Inflammatory macrophage treated with lipopolysaccharide for 1 hour (primary cell): ENCODE results near the gene BBS1.
A peak's percentile ranks its signal among the peaks of the same experiment; 100 is the strongest.
"Not testable (repeated sequence)": the region's sequence is repeated elsewhere in the genome, so short reads cannot be mapped to it uniquely, and the experiment has no call there.

Source experiments
- DNase-seq, 2 donors: peaks; one replicate each; pipeline ENCODE4 v3.0.0-alpha.2; 2020 to 2022

Gene BBS1

DNA sequence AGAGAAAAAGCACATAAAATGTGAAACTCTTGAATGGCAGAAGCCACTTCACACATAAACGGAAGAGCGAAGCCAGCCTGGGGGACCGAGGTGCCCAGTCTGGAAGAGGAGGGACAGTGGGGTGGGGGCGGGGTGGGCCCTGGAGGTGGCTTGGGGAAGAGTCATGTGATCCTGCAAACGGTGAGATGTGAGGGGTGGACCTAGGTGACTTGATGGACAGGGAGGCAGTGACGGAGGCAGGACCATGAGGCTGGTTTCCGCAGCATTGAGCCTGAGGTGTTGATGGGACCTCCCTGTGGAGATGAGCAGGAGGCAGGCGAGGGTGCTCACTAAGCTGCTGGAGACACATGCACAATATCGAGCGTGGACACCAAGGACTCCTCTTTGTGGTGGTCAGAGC is 18.6 kb downstream of the BBS1 start:
- DNase-seq, result no peak

DNA sequence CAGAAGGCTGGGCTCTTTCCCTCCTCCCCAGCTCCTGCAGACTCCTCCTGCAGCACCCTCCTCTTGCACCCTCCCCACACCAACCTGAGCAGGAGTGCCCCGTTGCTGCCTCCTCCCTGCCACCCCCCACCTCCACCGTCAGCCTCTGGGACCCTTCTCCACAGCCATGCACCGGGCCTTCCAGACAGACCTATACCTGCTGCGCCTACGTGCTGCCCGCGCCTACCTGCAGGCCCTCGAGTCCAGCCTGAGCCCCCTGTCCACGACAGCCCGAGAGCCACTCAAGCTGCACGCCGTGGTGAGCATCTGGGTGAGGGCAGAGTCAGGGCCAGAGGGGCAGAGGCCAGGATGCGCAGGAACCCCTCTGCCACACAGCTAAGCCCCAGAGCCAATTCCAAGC is 19.2 kb downstream of the BBS1 start:
- no peak for DNase-seq

DNA sequence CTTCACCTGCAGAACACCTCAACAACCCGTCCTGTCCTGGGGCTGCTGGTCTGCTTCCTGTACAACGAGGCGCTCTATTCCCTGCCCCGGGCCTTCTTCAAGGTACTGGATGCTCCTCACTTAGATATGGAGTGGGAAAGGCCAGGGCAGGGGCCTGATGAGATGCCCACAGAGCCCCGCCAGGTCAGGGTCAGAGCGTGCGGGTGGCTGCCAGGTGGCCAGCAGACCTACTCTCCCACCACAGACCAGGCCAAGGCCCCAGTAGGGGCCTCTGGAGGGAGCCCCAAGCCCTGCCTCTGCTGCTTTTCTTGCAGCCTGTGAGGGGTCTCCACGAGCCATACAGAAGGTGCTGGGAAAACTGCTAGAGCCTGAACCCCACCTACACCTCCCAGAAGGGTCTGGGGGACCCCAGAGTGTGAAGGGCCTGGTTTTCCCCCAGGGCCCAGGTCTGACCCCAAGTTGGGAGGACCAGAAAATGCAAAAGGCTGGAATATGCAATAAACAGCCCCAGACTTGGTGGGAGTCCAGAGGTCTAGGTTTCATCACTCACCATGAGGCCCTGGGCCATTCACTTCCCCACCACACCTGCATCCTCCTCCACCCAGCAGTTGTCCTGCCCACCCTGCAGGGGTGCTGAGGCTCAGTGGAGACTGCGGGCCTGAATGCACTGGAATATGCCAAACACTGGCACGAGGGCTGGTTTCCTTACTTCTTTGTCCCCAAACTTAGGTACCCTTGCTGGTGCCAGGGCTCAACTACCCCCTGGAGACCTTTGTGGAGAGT is 20.7 kb downstream of the BBS1 start:
- DNase-seq, result no peak

DNA sequence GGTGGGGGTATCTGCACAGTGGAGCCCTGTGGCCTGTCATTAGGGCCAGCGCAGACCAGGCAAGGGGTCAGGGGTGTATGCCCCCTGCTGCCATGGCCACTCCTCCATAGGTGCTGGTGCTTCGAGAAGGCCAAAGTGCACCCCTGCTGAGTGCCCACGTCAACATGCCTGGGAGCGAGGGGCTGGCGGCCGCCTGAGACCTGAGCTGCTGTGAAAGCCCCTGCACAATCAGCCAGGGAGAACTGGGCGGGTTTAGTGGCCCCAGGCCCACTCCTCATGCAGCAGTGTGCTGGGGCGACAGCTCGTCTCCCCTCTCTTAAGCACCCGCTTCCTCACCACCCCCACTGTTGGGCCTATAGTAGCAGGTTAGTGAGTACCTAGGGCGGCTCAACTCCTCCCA is 21.4 kb downstream of the BBS1 start:
- no peak for DNase-seq

DNA sequence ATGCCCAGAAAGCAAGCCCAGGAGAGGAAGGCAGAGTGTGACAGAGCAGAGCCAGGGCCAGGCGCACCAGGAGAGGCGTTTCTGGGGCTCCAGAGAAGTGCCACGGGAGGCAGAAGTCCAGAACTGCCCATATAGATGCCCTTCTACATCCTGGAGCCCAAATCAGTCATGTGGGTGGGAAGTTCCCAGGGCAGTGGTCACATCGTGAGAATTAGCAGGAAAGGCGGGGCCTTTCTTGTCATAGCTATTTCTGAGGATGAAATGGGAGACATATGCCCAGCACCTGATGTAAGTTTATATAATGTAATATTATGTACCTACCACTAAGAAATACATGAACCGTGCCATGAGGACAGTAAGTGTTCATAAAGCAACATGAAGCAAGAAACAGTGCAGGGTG is 22.3 kb downstream of the BBS1 start:
- DNase-seq, result no peak

DNA sequence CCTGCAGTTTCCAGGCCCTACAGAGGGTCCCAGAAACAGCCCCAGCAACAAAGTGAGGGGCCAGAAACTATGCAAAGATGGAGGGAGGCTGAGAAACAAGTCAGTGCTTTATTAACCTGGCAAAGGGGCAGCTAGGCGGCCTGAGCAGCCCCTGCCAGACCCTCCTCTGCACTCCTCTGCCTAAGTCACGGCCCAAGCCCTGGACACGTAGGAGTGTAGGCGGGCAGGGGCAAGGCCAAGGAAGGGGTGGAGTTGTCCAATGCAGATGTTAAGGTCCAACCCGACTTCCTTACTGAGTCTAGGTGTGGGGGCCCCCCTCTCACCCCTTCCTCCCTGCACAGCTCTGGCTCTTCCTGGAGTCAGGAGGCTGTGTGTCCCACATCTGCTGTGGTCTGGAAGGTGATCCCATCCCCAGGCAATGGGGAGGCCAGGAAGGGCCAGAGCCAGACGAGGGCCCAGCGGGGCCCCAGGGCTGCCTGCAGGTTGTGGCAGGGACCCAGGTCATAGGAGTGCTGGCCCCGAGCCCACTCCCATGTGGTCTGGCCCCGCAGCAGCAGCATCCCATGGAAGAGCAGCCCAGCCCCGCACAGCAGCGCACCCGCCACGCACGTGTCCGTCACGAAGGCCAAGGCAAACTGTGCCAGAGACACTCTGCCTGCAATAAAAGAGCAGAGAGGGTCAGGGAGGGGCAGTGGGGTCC is 28.9 kb downstream of the BBS1 start:
- no peak for DNase-seq

DNA sequence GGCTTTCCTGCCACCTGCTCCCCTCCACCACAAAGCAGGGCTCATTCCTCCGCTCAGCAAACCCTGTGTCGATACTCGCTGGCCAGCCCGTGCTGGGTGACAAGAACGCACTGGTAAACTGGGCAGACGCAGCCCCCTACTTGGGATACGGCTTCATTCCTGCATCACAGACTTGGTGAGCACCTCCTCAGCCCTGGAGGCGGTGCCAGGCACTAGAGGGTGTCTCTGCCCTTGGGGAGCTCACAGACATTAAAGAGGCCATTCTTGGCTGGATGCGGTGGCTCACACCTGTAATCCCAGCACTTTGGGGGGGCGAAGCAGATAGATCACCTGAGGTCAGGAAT is 29.4 kb downstream of the BBS1 start:
- DNase-seq, result no peak

DNA sequence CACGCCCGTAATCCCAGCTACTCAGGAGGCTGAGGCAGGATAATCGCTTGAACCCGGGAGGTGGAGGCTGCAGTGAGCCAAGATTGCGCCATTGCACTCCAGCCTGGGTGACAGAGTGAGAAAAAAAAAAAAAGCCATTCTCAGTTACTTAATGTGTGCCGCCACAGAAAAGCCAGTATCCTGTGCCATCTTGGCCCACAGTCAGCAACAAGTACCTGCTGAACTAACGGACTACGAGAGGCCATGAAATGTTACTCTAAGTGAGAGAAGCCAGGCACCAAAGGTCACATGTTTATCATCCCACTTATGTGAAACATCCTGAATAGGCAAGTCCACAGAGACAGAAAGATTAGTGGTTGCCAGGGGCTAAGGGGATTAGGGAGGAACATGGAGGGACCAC is 30.2 kb downstream of the BBS1 start:
- DNase-seq, result not testable (repeated sequence)

DNA sequence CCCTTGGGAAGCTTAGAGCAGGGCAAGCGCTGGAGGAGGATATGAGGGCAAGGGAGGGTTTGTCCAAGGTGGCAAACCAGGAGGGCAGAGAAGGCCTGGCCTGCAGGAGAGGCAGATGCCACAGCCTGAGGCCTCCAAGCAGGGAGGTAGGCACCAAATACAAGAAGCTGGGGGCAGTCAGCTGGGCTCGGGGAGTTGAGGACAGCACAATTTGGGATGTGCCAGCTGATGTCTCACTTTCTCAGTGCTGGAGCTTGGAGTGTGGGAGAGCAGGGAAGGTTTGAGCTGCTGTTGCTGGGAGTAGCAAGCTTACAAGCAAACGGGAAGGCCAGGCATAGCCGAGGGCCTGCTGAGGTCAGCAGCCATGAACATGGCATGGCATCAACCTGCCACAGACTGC is 31.5 kb downstream of the BBS1 start:
- no peak for DNase-seq

DNA sequence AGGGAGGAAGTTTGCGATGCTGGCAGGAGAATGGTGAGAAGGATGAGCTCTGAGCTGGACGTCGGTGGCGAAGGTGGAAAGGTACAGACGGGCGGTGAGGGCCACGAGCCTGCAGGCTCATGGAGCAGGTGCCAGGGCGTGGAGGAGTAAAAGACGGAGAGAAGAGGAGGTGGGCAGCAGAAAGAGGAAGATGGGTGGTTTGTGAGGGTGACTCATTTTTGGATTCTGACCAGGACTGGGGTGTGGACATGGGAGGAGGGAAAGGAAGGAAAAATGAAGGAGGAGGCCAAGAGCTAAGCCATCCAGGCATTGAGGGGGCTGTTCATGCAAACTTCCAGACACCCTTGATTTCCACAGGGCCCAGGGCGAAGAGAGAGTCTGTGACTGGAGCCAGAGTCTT is 31.9 kb downstream of the BBS1 start:
- DNase-seq, result peak; percentile 24 to 33

DNA sequence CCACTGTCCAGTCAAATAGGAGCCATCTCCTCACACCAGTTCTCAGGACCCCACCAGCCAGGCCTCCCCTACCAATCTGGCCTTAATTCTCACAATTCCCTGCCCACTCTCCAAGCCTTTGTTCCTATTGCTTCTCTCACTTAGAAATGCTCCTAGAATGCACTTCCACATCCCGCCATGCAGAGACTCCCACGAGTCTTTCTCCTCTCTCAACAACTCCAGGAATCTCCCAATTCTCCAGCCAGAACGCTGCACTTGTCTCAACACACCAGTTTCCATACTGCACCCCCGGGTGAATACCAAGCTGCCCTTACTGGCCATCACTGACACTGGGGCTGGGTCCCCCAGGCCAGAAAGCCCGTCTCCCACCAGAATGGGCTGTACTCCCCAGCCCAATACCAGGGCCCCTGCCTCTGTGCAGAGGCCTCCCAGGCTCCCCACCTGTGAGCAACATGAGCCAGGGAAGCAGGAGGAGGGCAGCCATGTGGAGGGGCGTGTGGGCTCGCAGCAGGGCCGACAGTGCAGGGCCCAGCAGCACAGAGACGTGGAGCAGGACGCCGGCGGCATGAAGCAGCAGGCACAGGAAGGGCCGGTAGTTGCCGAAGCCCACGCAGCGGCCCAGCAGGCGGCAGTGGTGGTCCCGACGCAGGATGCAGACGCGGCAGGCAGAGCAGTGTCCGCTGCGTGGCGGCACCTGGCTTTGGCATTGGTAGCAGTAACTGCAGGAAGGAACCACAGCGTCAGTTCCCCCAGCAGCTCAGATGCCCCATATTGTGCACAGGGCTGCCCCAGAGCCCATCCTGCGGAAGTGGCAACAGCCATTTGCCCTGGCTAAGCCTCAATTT is 33.0 kb downstream of the BBS1 start:
- peak in 1 of 2 donors; percentile 8 for DNase-seq

DNA sequence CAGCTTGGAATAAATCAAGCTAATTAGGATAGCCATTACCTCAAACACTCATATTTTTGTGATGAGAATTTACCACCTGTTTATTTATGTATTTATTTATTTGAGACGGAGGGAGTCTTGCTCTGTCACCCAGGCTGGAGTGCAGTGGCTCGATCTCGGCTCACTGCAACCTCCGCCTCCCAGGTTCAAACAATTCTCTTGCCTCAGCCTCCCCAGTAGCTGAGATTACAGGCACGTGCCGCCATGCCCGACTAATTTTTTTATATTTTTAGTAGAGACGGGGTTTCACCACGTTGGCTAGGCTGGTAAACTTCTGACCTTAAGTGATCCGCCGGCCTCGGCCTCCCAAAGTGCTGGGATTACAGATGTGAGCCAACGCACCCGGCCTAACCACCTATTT is 34.5 kb downstream of the BBS1 start:
- not testable (repeated sequence) for DNase-seq

DNA sequence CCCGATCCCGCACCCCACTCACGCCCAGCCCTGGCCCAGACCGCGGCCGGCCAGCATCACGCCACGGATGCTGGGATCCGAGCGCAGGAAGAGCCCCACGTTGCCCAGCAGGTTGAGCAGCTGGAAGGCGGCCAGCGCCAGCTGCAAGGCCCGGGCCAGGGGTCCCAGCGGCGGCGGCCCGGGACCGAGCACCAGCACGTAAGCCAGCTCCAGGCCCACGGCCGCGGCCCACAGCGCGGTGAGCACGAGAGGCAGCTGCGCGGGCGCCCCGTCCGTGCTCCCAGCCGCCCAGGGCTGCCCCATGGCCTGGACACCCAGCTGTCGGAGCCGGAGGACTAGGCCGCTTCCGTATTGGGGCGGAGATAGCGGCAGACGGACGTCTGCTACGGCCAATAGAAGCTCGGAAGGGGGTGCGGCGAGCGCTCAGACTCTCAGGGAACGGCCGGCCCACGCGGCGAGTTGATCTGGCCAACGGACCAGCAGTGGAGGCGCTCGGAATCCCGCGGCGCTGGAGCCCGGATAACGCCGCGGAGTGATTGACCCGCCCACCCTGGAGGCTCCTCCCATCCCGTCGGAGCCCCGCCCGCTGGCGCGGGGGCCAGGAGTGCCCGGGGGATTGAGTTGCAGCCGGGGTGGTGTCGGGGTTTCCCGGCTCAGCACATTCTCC is 35.4 kb downstream of the BBS1 start, which contains the start of gene ZDHHC24:
ZDHHC24 (minus strand) TSS at position 348 of the 667 bp plus-strand sequence; CDS start at position 303, 45 bp downstream.
- peak; percentile 99 for DNase-seq

DNA sequence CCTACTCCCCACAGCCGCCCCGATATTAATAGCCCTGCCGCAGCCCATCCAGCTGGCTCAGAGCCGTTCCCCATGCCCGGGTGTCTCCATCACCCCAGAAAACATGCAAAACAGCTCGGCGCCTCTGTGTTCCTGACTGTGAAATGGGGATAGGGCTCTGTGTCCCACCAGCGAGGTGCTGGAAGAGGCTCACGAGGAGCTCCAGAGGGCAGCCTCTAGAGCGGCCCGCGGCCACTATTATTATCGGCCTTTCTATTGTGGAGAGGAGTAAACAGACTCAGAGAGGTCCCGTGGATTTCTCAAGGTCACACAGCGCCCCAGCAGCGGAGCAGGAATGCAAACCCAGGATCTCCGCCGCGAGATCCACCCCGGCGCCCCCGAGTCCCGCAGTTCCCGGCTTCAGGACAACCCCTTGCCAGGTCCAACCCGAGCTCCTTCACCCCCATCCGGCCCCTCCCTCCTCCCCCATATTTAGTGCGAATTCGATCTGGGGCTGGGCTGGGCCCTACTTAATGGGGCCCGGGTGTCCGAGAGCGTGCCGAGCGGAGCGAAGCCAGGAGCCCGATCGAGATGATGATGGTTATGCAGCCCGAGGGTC is 36.0 kb downstream of the BBS1 start, which contains the start of gene ACTN3:
ACTN3 (plus strand) TSS at position 536 of the 598 bp plus-strand sequence; CDS start at position 571, 35 bp downstream.
- DNase-seq, result no peak

DNA sequence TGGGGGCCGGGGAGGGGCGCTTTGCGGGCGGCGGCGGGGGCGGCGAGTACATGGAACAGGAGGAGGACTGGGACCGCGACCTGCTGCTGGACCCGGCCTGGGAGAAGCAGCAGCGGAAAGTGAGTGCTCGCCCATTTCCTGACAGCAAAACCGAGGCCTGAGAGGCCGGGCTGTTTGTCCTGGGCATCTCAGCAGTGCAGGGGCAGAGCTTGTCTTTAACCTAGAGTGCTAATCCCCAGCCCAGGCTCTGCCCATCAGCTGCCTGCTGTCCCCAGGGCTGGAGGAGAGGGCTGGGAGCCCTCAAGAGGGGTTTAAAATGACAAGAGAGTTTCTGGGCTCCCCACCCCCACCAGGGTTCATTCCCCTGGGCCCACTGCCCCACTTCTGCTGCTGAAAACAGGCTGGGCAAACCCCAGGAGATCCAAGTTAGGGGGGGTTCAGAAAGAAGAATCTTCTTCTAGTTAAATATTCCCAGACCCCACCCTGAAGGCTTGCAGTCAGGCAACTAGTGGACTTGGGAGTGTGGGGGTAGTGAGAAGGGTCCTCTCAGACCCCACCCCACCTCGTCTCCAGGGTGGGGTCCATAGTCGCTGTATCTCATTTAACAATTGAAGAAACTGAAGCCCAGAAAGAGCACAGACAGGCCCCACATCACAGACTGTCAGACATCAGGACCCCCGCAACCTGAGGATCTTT is 36.7 kb downstream of the BBS1 start:
- DNase-seq, result no peak

DNA sequence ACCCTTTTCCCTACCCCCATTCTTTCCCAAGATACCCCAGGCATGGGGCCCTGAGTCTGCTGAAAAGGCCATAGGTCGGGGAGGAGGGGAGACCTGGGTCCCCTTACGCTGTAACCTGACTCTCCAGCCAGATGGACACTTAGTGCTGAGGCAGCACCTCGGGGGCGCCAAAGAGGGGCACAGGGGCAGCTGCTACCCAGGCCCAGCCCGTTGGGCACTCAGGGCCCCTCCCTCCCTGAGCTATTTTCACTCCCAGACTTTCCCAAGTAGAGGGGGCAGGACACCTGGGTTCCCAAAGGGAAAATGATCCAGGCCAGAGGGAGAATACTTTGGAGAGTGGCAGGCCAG is 37.2 kb downstream of the BBS1 start:
- DNase-seq, result no peak

DNA sequence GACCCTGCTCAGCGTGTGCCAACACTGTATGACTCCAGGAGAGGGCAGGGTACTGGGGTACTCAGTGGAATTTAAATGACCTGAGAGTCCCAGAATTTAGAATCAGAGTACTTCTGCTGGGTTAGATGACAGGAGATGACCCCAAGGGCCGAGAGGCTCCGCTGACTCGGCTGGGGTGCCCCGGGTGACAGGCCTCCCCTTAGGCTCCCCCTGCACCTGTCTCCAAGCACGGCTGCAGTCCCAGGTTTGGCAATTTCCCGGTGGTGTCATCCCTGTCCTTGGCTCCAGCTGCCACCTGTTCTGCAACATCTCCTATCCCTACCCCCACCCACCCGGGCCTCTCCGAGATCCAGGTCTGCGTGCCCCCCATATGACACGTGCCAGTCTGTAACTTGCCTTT is 37.6 kb downstream of the BBS1 start:
- DNase-seq, result no peak

DNA sequence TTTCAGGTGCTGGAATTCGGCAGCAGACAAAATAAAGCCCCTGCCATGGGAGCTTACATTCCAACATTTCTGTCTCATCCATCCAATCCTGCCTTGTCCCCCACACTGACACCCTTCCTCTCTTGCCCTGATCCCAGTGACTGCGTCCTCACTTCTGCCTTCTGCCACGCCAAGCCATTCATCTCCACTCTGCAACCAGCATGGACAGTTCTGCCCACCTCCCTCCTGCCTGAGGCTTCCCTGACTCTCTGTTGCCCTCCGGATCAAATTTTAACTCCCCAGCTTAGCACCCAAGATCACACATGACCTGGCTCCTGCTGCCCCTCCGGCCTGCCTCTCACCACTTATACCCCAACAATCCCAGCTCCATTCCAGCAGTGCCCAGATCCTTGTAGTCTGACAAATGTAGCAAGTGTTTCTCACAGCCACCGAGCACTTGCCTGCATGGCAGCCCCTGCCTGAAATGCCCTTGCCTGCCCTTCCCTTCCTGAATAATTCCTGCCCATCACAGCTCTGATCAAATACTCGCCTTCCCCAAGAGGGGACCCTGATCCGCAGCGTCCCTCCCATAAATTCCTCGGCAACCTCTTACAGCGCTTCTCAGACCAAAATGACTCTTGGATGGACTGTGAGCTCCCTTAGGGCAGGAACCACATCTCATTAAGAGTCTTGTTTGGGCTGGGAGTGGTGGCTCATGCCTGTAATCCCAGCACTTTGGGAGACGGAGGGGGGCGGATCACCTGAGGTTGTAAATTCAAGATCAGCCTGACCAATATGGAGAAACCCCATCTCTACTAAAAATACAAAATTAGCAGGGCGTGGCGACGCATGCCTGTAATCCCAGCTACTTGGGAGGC is 38.6 kb downstream of the BBS1 start:
- DNase-seq, result no peak

DNA sequence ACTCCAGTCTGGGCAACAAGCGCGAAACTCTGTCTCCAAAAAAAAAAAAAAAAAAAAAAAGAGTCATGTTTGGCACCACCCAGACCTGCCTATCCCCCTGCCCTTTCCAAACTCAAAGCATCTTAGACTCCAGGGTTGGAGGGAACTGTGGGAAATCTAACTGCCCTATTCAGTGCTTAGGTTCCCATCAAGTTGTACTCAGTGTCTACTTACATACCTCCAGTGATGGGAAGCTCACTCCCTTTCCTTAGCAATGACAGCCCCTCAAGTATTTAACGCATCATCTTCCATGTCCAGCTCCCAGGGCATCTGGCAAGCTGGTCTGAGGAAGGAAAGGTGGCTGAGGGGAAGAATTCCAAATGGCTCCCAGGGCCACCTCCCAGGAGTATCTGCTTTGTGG is 39.3 kb downstream of the BBS1 start:
- DNase-seq, result no peak

DNA sequence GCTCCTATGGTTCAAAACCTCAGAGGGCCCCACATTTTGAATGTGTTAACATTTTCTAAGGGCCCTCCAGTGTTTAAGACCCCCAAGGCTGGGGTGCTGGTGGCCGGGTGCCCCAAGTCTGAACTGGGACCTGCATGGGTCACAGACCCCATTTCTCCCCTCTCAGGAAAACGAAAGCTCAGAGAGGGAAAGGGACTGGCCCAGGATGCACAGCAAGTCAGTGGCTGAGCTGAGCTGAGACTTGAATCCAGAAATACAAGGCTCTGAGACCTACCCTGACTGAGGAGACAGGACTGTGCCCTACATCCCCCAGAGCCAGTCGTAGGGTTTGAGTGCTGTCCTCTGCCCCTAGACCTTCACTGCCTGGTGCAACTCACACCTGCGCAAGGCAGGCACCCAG is 40.5 kb downstream of the BBS1 start:
- DNase-seq, result no peak

DNA sequence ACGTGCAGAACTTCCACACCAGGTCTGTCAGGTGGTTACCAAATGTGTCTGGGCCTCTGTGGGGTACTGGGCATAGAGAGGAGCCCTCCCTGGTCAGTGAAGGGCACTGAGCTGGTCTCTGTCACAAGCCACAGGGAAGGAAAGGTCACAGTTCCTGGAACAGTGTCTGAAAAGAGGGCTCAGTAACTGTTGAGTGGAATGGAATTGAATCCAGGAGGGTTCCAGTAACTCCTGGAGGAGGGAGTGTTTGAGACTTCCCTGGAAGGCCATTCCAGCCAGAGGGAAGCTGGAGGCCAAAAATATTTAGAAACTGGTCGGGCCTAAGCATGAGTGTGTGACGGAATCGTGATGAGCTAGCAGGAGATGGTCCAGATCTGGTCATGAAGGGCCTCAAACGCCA is 44.2 kb downstream of the BBS1 start:
- no peak for DNase-seq
